HUES48 (cell line): ENCODE results near the gene ZNF496.
"Not testable (repeated sequence)": the region's sequence is repeated elsewhere in the genome, so short reads cannot be mapped to it uniquely, and the experiment has no call there.

Experiments
- H3K27ac ChIP-seq: one replicate; pipeline ENCODE4 v1.7.0; 2013; ENCODE audit warnings: low read depth, low read length, inconsistent platforms
- H3K27me3 ChIP-seq: 2 replicates; pipeline ENCODE4 v1.6.1; 2013; ENCODE audit warnings: mild to moderate bottlenecking, low read length; ENCODE audit not compliant: control insufficient read depth, insufficient read depth
- H3K36me3 ChIP-seq: 2 replicates; pipeline ENCODE4 v1.6.1; 2013; ENCODE audit warnings: low read length; ENCODE audit not compliant: control insufficient read depth, insufficient read depth
- H3K4me1 ChIP-seq: 2 replicates; pipeline ENCODE4 v1.6.1; 2013; ENCODE audit warnings: mild to moderate bottlenecking, low read length; ENCODE audit not compliant: control insufficient read depth, insufficient read depth
- H3K4me3 ChIP-seq: 2 replicates; pipeline ENCODE4 v1.5.1; 2013; ENCODE audit warnings: mild to moderate bottlenecking, low read depth, low read length
- H3K9ac ChIP-seq: 2 replicates; pipeline ENCODE4 v1.6.1; 2013; ENCODE audit warnings: mild to moderate bottlenecking, low read depth, low read length, moderate library complexity
- H3K9me3 ChIP-seq: 2 replicates; pipeline ENCODE4 v1.6.1; 2013; ENCODE audit warnings: low read length; ENCODE audit not compliant: control insufficient read depth, insufficient read depth

The ZNF496 gene

GRCh38 chr1:247291833-247292561, 39.7 kb downstream of the ZNF496 start:
- Histone ChIP-seq H3K4me1 (peaks cover 54% of the 10 kb centered on the region), H3K9ac (no peak overlapping the region), H3K36me3 (no peaks in the 10 kb centered on the region), H3K4me3 (no peak overlapping the region), H3K9me3 (no peaks in the 10 kb centered on the region), H3K27me3 (no peaks in the 10 kb centered on the region), H3K27ac (no peak overlapping the region)

GRCh38 chr1:247291161-247291560, 40.5 kb downstream of the ZNF496 start:
- Histone ChIP-seq H3K36me3 (no peaks in the 10 kb centered on the region), H3K27ac (no peak overlapping the region), H3K4me1 (peaks cover 49% of the 10 kb centered on the region), H3K27me3 (no peaks in the 10 kb centered on the region), H3K9ac (no peak overlapping the region), H3K9me3 (no peaks in the 10 kb centered on the region), H3K4me3 (no peak overlapping the region)

- H3K9me3 ChIP-seq, result no peaks in the 10 kb centered on the region
- no peak overlapping the region for H3K9ac ChIP-seq
- no peak overlapping the region for H3K4me3 ChIP-seq
- no peak overlapping the region for H3K27ac ChIP-seq
- peaks cover 44% of the 10 kb centered on the region for H3K4me1 ChIP-seq
- H3K36me3 ChIP-seq, result no peaks in the 10 kb centered on the region
- H3K27me3 ChIP-seq, result no peaks in the 10 kb centered on the region
Observed at GRCh38 chr1:247290576-247290975, 41.1 kb downstream of the ZNF496 start.

GRCh38 chr1:247289274-247289892, 42.3 kb downstream of the ZNF496 start:
- H3K27me3 ChIP-seq, H3K9ac ChIP-seq, H3K9me3 ChIP-seq, H3K36me3 ChIP-seq, H3K4me3 ChIP-seq, H3K27ac ChIP-seq: not testable (repeated sequence)
- H3K4me1 ChIP-seq, result peaks cover 32% of the 10 kb centered on the region

GRCh38 chr1:247288341-247288740, 43.3 kb downstream of the ZNF496 start:
- Histone ChIP-seq H3K36me3 (no peaks in the 10 kb centered on the region), H3K4me1 (peaks cover 24% of the 10 kb centered on the region), H3K27me3 (no peaks in the 10 kb centered on the region), H3K4me3 (no peak overlapping the region), H3K9me3 (no peaks in the 10 kb centered on the region), H3K27ac (no peak overlapping the region), H3K9ac (no peak overlapping the region)

GRCh38 chr1:247287460-247287859, 44.2 kb downstream of the ZNF496 start:
- Histone ChIP-seq H3K27ac (no peak overlapping the region), H3K4me1 (peaks cover 15% of the 10 kb centered on the region; the same call in 1 of the 2 replicates), H3K36me3 (no peaks in the 10 kb centered on the region), H3K4me3 (no peak overlapping the region), H3K27me3 (no peaks in the 10 kb centered on the region), H3K9ac (no peak overlapping the region), H3K9me3 (no peaks in the 10 kb centered on the region)

- H3K36me3 ChIP-seq, result no peaks in the 10 kb centered on the region
- H3K27me3 ChIP-seq, result no peaks in the 10 kb centered on the region
- no peak overlapping the region for H3K4me3 ChIP-seq
- H3K9ac ChIP-seq, result no peak overlapping the region
- peaks cover 7% of the 10 kb centered on the region; the same call in 1 of the 2 replicates for H3K4me1 ChIP-seq
- no peak overlapping the region for H3K27ac ChIP-seq
- H3K9me3 ChIP-seq, result no peaks in the 10 kb centered on the region
Observed at GRCh38 chr1:247286134-247286670, 45.5 kb downstream of the ZNF496 start.

- Histone ChIP-seq H3K9me3 (no peaks in the 10 kb centered on the region), H3K9ac (no peak overlapping the region), H3K27ac (no peak overlapping the region), H3K36me3 (no peaks in the 10 kb centered on the region), H3K4me1 (peaks cover 3% of the 10 kb centered on the region; the same call in 1 of the 2 replicates), H3K4me3 (no peak overlapping the region), H3K27me3 (no peaks in the 10 kb centered on the region)
Observed at GRCh38 chr1:247281001-247281574, 50.6 kb downstream of the ZNF496 start.

GRCh38 chr1:247277191-247277590, 54.5 kb downstream of the ZNF496 start:
- H3K9me3 ChIP-seq, result no peaks in the 10 kb centered on the region
- no peaks in the 10 kb centered on the region for H3K27me3 ChIP-seq
- no peak overlapping the region for H3K4me3 ChIP-seq
- H3K36me3 ChIP-seq, result no peaks in the 10 kb centered on the region
- H3K27ac ChIP-seq, result no peak overlapping the region
- peaks cover 3% of the 10 kb centered on the region; the same call in 1 of the 2 replicates for H3K4me1 ChIP-seq
- no peak overlapping the region for H3K9ac ChIP-seq

- Histone ChIP-seq H3K9ac (no peak overlapping the region), H3K27me3 (no peaks in the 10 kb centered on the region), H3K4me3 (no peak overlapping the region), H3K4me1 (no peaks in the 10 kb centered on the region), H3K27ac (no peak overlapping the region), H3K9me3 (peaks cover 9% of the 10 kb centered on the region), H3K36me3 (no peaks in the 10 kb centered on the region)
Observed at GRCh38 chr1:247274605-247275256, 56.9 kb downstream of the ZNF496 start.
